ENCODE measurements around the gene RITA1.

RITA1 gene

GRCh38 chr12:113173081-113173698 is 12.3 kb upstream of the RITA1 start:
- in situ Hi-C loops (cut with MboI; ENCODE audit: low sequenced_read_pairs): loop anchor here (5.0 kb wide), 1 partner anchor 126 kb away; no protein-coding TSS in a partner anchor

GRCh38 chr12:113174461-113175384 is 10.8 kb upstream of the RITA1 start:
- in situ Hi-C loops (cut with MboI; ENCODE audit: low sequenced_read_pairs): loop anchor here (5.0 kb wide), 1 partner anchor 127 kb away; no protein-coding TSS in a partner anchor

GRCh38 chr12:113179023-113179422 is 6.5 kb upstream of the RITA1 start:
- in situ Hi-C loops (cut with MboI; ENCODE audit: low sequenced_read_pairs): no loop called here

GRCh38 chr12:113180333-113180732 is 5.2 kb upstream of the RITA1 start:
- in situ Hi-C loops (cut with MboI; ENCODE audit: low sequenced_read_pairs): no loop called here

GRCh38 chr12:113181975-113182374 is 3.5 kb upstream of the RITA1 start:
- in situ Hi-C loops (cut with MboI; ENCODE audit: low sequenced_read_pairs): no loop called here

- in situ Hi-C loops (cut with MboI; ENCODE audit: low sequenced_read_pairs): no loop called here
Observed at GRCh38 chr12:113183030-113183589, 2.4 kb upstream of the RITA1 start.

- in situ Hi-C loops (cut with MboI; ENCODE audit: low sequenced_read_pairs): no loop called here
Observed at GRCh38 chr12:113184098-113184899, 1.2 kb upstream of the RITA1 start.

GRCh38 chr12:113184900-113185179 is 681 bp upstream of the RITA1 start:
- in situ Hi-C loops (cut with MboI; ENCODE audit: low sequenced_read_pairs): no loop called here

- in situ Hi-C loops (cut with MboI; ENCODE audit: low sequenced_read_pairs): no loop called here
Observed at GRCh38 chr12:113186033-113186365, 478 bp downstream of the RITA1 start.

GRCh38 chr12:113186666-113187325 is 1.3 kb downstream of the RITA1 start:
- in situ Hi-C loops (cut with MboI; ENCODE audit: low sequenced_read_pairs): no loop called here

GRCh38 chr12:113189361-113189760 is 3.8 kb downstream of the RITA1 start:
- in situ Hi-C loops (cut with MboI; ENCODE audit: low sequenced_read_pairs): no loop called here

- in situ Hi-C loops (cut with MboI; ENCODE audit: low sequenced_read_pairs): loop anchor here (10.0 kb wide), 1 partner anchor 244 kb away; no protein-coding TSS in a partner anchor
Observed at GRCh38 chr12:113190761-113191160, 5.2 kb downstream of the RITA1 start.

GRCh38 chr12:113191227-113191626 is 5.7 kb downstream of the RITA1 start:
- in situ Hi-C loops (cut with MboI; ENCODE audit: low sequenced_read_pairs): loop anchor here (10.0 kb wide), 1 partner anchor 244 kb away; no protein-coding TSS in a partner anchor

- in situ Hi-C loops (cut with MboI; ENCODE audit: low sequenced_read_pairs): loop anchor here (10.0 kb wide), 1 partner anchor 240 kb away; no protein-coding TSS in a partner anchor
Observed at GRCh38 chr12:113194971-113195391, 9.5 kb downstream of the RITA1 start.

- in situ Hi-C loops (cut with MboI; ENCODE audit: low sequenced_read_pairs): loop anchor here (10.0 kb wide), 1 partner anchor 239 kb away; no protein-coding TSS in a partner anchor
Observed at GRCh38 chr12:113195598-113195997, 10.1 kb downstream of the RITA1 start.

- in situ Hi-C loops (cut with MboI; ENCODE audit: low sequenced_read_pairs): loop anchor here (10.0 kb wide), 1 partner anchor 238 kb away; no protein-coding TSS in a partner anchor
Observed at GRCh38 chr12:113196582-113196981, 11.1 kb downstream of the RITA1 start.

GRCh38 chr12:113196990-113197389 is 11.5 kb downstream of the RITA1 start:
- in situ Hi-C loops (cut with MboI; ENCODE audit: low sequenced_read_pairs): loop anchor here (10.0 kb wide), 1 partner anchor 238 kb away; no protein-coding TSS in a partner anchor

- in situ Hi-C loops (cut with MboI; ENCODE audit: low sequenced_read_pairs): loop anchor here (10.0 kb wide), 1 partner anchor 237 kb away; no protein-coding TSS in a partner anchor
Observed at GRCh38 chr12:113197518-113198077, 12.1 kb downstream of the RITA1 start.

GRCh38 chr12:113198296-113198695 is 12.8 kb downstream of the RITA1 start:
- in situ Hi-C loops (cut with MboI; ENCODE audit: low sequenced_read_pairs): loop anchor here (10.0 kb wide), 1 partner anchor 237 kb away; no protein-coding TSS in a partner anchor
